D341Med (cell line): ENCODE data around the gene DNAH14.
"Not testable (repeated sequence)": the region's sequence is repeated elsewhere in the genome, so short reads cannot be mapped to it uniquely, and the experiment has no call there.

Experiments
- DNase-seq: peaks from one replicate; pipeline ENCODE4 v3.0.0; 2012; ENCODE audit warnings: low spot score

Gene DNAH14

DNA sequence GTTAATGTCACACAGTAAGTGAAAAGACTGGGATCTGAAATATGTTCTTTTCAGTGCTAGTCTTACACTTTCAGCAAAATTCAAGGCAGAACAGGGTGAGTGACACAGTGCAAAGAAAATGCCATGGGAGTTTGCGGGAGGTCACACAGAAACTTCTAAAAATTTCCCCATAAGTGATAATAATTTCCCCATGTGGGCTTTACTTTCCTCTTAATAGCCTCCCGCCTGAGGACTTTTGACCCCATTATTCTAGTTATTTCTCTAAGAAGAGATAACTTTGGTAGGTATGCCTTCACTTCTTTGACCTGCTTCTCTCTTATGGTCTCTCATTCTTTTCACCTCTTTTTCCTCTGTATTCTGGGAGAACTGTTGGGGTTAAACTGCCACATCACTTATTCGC lies 8.1 kb upstream of the DNAH14 start:
- no peak for DNase-seq

DNA sequence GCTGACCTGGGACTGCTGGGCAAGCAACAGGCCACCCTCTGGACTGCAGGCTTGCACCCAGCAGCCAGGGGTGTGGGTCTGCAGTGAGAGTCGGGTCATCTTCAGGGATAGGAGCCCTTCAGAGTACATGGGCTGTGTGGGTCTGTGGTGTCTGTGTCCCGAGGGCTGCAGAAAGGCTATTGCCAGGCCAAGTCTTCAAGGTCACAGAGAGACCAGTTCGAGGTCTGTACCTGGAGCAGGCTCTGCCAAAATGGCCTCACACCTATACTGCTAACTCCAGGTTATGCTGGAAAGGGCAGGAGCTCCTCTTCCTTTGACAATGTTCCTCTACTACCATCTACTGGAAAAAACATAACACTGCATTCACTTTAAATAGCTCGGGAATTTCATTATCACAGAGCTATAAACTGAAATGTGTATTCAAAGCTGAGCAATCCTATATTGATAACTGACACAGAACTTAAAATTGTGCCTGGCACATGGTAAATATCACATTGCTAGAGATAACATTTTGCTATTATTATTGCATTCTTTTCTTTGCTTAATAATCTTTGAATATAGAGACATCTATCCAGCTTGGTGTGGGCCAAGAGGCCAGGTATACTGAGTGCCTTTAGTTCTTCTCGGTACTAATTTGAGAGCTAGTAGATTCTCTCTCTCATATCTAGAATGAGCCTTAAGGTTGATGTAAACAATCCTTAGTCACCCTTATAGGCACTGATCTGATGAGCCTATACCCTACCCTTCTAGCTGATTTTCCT lies 6.9 kb upstream of the DNAH14 start:
- peak; percentile 70 for DNase-seq

DNA sequence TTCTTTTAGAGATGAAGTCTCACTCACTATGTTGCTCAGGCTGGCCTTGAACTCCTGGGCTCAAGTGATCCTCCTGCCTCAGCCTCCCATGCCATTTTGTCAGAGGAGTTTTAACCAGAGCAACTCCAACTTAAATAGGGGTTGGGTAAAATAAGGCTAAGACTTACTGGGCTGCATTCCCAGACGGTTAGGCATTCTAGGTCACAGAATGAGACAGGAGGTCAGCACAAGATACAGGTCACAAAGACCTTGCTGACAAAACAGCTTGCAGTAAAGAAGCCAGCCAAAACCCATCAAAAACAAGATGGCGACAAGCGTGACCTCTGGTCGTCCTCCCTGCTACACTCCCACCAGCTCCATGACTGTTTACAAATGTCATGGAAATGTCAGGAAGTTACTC lies 5.7 kb upstream of the DNAH14 start:
- DNase-seq, result no peak

DNA sequence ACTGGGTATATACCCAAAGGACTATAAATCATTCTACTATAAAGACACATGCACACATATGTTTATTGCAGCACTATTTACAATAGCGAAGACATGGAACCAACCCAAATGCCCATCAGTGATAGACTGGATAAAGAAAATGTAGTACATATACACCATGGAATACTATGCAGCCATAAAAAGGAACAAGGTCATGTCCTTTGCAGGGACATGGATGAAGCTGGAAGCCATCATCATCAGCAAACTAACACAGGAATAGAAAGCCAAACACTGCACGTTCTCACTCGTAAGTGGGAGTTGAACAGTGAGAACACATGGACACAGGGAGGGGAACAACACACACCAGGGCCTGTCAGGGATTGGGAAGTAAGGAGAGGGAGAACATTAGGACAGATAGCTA lies 1.8 kb upstream of the DNAH14 start:
- DNase-seq, result not testable (repeated sequence)

DNA sequence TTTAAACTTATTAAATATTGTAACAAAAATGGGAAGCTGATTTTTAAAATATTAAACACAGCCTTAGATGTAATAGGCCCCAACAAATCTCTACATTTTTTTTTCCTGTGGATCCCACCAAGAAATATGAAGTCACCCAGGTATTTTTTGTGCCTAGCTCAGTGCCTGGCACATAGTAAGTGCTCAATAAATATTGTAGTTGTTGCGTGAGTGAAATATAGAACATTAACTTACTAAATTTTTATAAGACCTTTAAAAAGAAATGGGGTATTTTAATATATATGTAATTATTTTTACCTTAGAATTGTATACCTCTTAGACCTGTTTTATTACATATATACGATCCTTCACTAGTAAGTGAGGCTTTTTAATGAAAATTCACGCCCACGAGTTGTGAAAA lies 569 bp upstream of the DNAH14 start:
- DNase-seq, result no peak

DNA sequence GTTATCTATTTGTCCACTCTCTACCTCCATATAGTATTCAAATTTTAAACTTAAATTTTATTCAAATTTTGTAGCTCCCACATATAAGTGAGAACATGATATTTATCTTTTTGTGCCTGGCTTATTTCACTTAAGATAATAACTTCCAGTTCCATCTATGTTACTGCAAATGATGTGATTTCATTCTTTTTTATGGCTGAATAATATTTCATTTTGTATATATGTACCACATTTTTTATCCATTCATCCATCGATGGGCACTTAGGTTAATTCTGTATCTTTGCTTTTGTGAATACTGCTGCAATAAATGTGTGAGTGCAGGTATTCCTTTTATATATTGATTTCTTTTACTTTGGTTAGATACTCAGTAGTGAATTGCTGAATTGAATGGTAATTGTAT lies 2.1 kb downstream of the DNAH14 start:
- DNase-seq, result no peak

DNA sequence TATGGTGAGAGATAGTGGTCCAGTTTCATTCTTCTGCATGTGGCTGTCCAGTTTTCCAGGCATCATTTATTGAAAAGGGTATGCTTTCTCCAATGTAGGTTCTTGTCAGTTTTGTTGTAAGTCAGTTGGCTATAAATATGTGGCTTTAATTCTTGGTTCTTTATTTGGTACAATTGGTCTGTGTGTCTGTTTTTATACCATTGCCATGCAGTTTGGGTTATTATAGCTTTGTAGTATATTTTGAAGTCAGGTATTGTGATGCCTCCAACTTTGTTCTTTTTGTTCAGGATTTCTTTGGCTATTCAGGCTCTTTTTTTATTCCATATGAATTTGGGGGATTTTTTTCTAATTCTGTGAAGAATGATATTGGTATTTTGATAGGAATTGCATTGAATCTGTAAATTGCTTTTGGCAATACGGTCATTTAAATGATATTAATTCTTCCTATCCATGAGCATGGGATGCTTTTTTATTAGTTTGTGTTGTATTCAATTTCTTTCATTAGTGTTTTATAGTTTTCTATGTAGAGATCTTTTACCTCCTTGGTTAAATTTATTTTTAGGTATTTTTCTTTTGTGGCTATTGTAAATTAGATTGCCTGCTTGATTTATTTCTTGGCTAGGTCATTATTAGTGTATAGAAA lies 3.3 kb downstream of the DNAH14 start:
- no peak for DNase-seq

DNA sequence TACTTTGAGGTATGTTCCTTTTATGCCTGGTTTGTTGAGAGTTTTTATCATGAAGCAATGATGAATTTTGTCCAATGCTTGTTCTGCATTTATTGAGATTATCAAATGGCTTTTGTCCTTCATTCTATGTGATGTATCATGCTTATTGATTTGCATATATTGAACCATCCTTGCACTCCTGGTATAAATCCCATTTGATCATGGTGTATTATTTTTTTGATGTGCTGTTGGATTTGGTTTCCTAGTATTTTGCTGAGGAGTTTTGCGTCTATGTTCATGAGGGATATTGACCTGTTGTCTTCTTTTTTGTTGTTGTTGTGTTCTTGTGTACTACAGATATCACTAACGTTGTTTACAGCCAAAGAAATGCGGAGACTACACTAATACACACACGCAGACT lies 4.1 kb downstream of the DNAH14 start:
- no peak for DNase-seq

DNA sequence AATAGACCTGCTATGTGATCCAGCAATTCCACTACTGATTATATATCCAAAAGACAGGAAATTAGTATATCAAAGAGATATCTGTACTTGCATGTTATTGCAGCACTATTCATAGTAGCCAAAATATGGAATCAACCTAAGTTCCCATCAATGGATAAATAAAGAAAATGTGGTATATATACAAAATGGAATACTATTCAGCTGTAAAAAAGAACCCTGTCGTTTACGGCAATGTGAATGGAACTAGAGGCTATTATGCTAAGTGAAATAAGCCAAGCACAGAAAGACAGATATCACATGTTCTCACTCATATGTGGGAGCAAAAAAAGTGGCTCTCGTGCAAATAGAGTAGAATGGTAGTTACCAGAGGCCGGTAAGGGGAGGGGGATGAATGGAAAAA lies 9.2 kb downstream of the DNAH14 start:
- DNase-seq, result no peak

DNA sequence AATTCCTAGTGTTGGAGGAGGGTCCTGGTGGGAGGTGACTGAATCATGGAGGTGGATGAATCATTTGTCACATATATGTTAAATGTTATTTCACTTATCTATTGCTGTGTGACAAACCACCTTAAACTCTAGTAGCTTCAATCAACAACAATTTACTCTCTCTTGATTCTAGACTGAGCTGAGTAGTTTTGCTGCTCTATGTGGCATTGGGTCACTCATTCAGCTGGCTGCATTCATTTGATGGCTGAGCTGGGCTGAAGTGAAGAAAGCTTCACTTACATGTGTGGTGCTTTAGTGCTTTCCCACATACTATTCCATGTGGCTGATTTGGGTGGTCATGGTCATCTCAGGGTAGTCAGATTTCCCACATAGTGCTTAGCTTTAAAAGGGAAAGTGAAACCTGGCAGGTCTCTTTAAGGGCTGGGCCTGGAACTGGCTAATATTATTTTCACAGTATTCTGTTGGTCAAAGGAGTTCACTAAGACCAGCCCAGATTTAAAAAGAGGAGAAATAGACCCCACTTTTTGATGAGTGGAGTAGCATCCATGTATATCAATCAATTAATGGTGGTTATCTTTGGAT lies 10.5 kb downstream of the DNAH14 start:
- DNase-seq, result no peak

DNA sequence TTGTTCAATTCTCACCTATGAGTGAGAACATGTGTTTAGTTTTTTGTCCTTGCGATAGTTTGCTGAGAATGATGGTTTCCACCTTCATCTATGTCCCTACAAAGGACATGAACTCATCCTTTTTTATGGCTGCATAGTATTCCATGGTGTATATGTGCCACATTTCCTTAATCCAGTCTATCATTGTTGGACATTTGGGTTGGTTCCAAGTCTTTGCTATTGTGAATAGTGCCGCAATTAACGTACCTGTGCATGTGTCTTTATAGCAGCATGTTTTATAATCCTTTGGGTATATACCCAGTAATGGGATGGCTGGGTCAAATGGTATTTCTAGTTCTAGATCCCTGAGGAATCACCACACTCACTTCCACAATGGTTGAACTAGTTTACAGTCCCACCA lies 11.3 kb downstream of the DNAH14 start:
- not testable (repeated sequence) for DNase-seq

DNA sequence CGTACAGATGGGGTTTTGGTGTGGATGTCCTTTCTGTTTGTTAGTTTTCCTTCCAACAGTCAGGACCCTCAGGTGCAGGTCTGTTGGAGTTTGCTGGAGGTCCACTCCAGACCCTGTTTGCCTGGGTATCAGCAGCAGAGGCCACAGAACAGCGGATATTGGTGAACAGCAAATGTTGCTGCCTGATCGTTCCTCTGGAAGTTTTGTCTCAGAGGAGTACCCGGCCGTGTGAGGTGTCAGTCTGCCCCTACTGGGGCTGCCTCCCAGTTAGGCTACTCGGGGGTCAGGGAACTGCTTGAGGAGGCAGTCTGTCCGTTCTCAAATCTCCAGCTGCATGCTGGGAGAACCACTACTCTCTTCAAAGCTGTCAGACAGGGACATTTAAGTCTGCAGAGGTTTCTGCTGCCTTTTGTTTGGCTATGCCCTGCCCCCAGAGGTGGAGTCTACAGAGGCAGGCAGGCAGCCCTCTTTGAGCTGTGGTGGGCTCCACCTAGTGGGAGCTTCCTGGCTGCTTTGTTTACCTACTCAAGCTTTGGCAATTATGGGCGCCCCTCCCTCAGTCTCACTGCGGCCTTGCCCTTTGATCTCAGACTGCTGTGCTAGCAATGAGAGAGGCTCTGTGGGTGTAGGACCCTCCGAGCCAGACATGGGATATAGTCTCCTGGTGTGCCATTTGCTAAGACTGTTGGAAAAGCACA lies 16.3 kb downstream of the DNAH14 start:
- DNase-seq, result not testable (repeated sequence)

DNA sequence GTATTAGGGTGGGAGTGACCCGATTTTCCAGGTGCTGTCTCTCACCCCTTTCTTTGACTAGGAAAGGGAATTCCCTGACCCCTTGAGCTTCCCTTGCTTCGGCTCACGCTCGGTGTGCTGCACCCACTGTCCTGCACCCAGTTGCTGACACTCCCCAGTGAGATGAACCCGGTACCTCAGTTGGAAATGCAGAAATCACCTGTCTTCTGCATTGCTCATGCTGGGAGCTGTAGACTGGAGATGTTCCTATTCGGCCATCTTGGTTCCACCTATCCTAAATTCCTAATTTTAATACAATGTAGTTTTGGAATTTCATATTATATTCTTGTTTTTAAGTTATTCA lies 16.8 kb downstream of the DNAH14 start:
- not testable (repeated sequence) for DNase-seq

DNA sequence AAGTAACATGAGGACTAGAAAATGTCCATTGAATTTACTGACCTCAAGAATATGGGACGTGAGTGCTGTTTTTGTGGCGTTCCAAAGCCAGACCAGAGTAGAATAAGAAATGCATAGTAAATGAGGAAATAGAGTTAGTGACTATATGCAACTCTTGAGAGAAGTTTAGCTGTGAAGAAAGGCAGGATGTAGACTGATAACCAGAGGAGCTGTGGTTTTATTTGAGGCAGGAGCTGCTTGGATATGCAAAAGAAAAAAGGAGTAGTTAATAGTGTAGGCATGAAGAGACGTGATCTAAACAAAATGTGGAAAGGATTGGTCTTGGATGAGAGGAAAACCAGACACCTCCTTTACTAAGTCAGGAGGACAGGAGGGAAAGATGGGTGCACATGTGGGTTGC lies 28.2 kb downstream of the DNAH14 start:
- DNase-seq, result no peak

DNA sequence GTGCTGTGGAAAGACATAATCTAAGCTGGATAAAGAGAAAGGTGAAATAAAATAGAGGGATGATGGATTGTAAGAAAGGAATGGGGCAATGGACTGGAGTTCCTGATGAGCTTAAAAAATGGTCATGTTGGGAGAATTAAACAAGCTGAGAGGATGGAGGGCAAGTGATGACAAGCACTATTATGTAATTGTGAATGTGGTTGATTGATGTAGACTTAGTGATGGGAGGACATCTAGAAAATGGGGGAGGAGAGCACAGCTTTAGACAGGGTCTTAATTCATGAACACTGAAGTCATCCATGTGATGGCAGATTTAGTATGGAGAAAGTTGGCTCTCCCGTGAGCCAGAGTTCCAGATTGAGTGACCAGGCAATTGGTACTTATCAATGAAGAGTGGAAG lies 29.0 kb downstream of the DNAH14 start:
- DNase-seq, result no peak

DNA sequence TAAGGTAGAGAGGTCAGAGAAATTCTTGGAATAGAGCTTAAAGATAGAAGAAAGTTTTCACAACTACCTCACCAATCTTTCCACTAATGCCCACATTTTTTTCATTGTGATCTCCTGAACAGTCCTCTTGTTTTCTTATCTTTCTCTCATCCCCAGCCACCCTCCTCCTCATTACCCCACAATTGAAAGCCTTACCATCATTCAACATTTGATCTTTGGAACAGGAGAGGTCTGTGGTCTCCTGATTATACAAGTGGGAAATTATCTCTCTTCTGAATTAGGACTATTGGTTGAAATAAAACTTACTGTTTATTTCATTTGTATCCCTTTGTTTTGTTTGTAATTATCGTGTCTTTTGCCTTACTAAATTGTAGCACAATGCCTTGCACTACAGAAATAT lies 29.6 kb downstream of the DNAH14 start:
- DNase-seq, result no peak

DNA sequence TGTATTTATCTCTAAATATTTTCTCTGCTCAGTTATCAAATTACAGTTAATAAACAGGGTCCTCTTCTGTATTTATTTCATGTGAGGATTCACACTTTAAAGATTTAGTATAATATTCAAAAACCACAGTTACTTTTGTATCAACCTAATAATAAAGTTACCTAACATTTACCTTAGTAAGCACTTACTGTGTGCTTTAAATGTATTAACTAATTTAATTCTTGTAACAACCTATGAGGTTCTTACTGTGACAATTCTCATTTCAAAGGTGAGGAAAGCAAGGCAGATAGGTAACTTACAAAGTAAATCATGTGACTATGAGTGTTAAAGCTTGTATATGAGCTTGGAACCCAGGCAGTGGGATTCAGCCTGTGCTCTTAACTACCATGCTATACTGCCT lies 30.2 kb downstream of the DNAH14 start:
- no peak for DNase-seq

DNA sequence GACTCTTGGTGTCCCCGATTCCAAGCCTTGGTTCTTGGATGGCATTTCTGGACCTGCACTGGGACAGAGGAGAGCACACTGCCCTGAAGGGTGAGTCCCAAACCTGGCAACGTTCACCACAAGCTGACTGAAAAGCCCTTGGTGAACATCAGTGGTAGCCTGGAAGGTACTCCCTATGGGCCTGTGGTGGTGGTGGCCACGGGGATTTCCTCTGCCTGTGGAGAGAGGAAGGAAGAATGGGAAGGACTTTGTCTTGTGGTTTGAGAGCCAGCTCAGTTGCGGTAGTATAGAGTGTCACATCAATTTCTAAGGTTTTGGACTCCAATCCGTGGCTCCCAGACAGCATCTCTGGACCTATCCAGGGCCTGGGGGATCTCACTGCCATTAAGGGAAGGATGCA lies 50.7 kb downstream of the DNAH14 start:
- DNase-seq, result no peak

DNA sequence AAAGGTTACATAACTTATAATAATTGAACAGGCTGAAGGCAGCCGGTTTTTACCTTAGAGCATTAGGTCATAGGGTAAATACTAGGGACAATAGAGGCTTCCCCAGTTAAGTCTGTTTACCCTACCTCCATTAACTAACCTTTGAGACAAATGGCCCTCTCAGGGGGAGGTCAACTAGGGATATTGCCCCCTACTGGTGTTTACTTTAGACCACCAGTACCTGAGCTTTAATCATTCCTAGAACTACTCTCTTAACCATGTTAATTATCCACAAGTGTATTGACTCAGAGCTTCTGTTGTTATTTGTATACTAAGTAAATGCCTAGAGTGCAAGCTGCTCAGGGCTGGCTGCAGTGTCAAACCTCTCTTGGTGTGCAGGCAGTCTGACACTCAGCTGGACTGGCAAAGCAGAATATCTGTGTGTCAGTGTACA lies 52.5 kb downstream of the DNAH14 start:
- not testable (repeated sequence) for DNase-seq

DNA sequence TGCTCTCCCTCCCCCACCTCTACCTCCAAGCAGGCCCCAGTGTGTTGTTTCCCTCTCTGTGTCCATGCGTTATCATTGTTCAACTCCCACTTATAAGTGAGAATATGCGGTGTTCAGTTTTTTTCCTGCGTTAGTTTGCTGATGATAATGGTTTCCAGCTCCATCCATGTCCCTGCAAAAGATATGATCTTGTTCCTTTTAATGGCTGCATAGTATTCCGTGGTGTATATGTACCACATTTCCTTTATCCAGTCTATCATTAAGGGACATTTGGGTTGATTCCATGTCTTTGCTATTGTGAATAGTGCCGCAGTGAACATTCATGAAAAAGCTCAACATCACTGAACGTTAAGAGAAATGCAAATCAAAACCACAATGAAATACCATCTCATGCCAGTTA lies 58.6 kb downstream of the DNAH14 start:
- no peak for DNase-seq

DNA sequence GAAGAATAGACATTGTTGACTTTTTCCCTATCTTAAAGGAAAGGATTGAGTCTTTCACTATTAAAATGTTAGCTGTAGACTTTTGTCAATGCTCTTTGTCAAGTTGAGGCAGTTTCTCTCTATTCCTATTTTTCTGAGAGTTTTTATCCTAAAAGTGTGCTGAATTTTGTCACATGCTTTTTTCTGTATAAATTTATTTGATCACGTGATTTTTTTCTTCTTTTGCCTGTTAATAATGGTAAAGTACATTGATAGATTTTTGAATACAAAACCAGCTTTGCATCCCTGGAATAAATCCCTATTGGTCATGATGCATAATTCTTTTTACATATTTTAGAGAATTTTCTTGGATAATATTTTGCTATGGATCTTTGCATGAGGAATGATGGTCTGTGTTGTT lies 60.1 kb downstream of the DNAH14 start:
- no peak for DNase-seq

DNA sequence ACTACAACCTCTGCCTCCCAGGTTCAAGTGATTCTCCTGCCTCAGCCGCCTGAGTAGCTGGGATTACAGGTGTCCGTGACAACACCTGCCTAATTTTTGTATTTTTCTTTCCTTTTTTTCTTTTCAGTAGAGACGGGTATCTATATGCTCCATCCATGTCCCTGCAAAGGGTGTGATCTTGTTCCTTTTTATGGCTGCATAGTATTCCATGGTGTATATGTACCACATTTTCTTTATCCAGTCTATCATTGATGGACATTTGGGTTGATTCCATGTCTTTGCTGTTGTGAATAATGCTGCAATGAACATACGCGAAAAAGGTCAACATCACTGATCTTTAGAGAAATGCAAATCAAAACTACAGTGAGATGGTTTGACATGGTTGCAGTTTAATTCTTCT lies 62.1 kb downstream of the DNAH14 start:
- not testable (repeated sequence) for DNase-seq

DNA sequence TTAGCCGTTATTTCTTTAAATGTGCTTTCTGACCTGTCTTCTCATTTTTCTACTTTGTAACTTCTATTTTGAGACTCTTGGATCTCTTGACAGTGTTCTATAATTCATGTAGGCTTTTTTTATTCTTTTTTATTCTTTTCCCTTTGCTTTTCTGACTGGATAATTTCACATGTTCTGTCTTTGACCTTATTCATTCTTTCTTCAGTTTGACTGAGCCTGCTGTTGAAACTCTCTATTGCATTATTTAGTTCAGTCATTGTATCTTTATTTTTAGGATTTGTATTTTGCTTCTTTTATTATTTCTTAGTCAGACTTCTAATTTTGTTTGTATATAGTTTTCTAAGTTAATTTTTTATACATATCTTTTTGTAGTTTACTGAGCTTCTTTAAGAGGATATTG lies 66.1 kb downstream of the DNAH14 start:
- no peak for DNase-seq
